Omental fat pad (tissue), 4 donors: ENCODE results near the gene LPP. TPM values are rescaled to one million over a fixed set of nuclear protein-coding genes. Genes with fewer than 3 reads are reported as not detected.
"Not testable (repeated sequence)": the region's sequence is repeated elsewhere in the genome, so short reads cannot be mapped to it uniquely, and the experiment has no call there.

ENCODE experiments used
- ATAC-seq: fragments of 150-250 bp; one replicate; pipeline ENCODE4 v1.9.1; 2016; ENCODE audit warnings: mild to moderate bottlenecking, moderate library complexity; ENCODE audit not compliant: low FRiP score
- DNase-seq: peaks from one replicate; pipeline ENCODE4 v3.0.0-alpha.2; 2019; ENCODE audit warnings: low spot score
- total RNA-seq, 4 donors: library from RNA; depleted of rRNA; stranded (reverse); fragments of >200 nt; gene quantifications; one replicate each; pipeline ENCODE4 v1.1.0, GENCODE V29; 2016
- TF ChIP-seq, protein P1 (sequence below), 3 donors: fragments of 450-650 bp; IDR thresholded peaks; one replicate each; pipeline ENCODE4 v1.5.1; 2016 to 2017; ENCODE audit warnings: antibody characterized with exemption in 3 of 3, mild to moderate bottlenecking in 3 of 3, moderate library complexity in 2 of 3

Gene LPP
- total RNA-seq, 4 donors from 2014 or later: 113 to 302 (median 126) TPM

DNA sequence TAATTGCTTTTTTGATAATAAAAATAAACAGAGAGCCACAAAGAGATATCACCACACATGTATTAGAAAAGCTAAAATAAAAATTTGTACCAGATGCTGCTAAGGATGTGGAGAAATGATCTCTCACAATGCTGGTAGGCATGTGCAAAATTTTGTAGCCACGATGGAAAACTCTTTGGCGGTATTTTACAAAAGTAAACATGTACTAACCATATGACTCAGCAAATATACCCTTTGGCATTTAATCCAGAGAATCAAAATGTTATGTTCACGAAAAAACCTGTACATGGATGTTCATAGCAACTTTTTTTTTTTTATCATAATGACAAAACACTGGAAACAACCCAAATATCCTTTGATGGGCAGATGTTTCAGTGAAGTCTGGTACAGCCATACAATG lies 261.2 kb downstream of the LPP start:
- TF ChIP-seq, protein P1, sequence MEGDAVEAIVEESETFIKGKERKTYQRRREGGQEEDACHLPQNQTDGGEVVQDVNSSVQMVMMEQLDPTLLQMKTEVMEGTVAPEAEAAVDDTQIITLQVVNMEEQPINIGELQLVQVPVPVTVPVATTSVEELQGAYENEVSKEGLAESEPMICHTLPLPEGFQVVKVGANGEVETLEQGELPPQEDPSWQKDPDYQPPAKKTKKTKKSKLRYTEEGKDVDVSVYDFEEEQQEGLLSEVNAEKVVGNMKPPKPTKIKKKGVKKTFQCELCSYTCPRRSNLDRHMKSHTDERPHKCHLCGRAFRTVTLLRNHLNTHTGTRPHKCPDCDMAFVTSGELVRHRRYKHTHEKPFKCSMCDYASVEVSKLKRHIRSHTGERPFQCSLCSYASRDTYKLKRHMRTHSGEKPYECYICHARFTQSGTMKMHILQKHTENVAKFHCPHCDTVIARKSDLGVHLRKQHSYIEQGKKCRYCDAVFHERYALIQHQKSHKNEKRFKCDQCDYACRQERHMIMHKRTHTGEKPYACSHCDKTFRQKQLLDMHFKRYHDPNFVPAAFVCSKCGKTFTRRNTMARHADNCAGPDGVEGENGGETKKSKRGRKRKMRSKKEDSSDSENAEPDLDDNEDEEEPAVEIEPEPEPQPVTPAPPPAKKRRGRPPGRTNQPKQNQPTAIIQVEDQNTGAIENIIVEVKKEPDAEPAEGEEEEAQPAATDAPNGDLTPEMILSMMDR (IDR thresholded peaks at IDR 0.05): no peak
- DNase-seq (no peak), ATAC-seq (no peak)

DNA sequence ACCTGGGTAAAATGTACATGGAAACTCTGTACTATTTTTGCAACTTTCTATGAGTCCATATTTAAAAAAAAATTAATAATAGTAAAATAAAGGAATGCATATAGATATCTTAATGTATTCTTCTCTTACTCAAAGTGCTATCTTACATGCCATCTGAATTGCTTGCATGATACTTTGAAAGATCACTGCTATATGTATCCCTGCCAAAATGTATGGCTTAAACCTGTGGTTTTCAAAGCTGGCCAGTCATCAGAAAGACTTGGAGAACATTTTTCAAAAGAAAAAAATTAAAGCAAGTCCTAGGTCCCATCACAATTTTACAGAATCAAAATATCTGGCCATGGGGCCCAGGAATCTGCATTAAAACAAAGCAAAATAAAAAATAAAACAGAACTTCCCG lies 262.1 kb downstream of the LPP start:
- TF ChIP-seq, protein P1 (IDR thresholded peaks at IDR 0.05): no peak
- ATAC-seq: no peak
- no peak for DNase-seq

DNA sequence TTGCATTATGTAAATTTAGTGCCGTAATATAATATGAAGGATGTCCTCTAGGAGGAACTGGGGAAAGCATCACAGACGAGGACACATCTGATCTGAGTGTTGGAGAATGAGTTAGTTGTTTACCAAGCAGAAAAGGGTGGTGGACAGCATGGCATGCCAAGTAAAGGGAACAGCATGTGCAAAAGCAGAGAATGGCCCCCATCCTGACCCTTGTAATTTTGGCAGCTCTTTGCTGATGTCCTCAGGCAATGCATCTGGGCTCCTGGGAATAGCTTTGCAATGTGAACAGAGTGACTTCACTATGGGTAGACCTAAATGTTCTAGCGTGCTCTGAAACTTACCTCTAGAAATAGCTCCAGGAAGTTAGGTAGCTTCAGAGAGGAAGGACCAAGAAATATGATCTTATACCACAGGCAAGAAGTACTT lies 263.3 kb downstream of the LPP start:
- no peak for DNase-seq
- no peak for ATAC-seq
- TF ChIP-seq, protein P1 (IDR thresholded peaks at IDR 0.05): no peak

DNA sequence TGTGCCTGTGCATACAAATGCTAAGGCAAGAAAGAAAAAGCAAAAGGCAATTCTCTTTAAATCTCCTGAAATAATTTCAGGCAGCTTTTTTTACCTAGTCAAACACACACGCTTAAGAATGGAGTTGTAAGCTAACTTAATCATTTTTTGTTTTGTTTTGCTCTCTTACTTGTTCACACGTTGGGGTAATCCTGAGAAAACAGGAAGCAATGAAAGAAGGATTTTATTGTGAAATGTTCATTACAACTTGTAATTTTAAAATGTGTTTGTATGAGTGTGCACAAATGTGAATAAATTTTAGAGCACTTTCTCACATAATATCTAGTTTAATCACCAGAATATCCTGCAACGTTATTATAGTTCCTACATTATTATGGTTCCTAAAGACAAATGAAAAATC lies 263.8 kb downstream of the LPP start:
- DNase-seq: no peak
- TF ChIP-seq, protein P1 (IDR thresholded peaks at IDR 0.05): no peak
- no peak for ATAC-seq

DNA sequence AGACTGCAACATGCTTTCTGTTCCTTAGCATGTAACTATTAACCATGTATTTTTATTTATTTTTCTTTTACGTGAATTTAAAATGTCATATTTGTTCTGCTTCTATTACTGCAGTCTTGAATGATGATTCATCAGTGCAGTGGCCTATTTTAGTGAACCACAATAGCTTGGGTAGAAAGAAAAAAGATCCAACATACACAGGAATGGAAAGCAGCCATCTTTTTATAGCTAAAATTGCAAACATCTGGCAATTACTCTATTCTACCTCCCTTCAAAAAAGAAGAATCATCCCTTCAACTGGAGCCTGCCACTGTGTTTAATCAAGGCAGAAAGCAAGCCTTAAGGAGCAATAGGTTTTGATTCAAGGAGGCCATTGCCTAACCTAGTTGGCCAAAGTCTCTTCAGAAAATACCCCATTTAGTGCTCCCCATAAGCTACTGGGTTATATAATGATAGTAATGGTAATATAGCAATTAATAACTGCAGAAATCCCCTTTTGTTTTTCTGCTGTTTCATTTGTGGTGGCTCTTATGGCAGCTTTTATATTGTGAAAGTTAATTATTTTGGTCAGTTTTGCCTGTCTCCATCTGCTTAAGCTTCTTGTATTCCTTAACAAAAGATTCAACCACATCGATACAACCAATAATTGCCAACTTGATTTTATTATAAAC lies 267.3 kb downstream of the LPP start:
- TF ChIP-seq, protein P1 (IDR thresholded peaks at IDR 0.05): no peak
- ATAC-seq: no peak
- DNase-seq: no peak

DNA sequence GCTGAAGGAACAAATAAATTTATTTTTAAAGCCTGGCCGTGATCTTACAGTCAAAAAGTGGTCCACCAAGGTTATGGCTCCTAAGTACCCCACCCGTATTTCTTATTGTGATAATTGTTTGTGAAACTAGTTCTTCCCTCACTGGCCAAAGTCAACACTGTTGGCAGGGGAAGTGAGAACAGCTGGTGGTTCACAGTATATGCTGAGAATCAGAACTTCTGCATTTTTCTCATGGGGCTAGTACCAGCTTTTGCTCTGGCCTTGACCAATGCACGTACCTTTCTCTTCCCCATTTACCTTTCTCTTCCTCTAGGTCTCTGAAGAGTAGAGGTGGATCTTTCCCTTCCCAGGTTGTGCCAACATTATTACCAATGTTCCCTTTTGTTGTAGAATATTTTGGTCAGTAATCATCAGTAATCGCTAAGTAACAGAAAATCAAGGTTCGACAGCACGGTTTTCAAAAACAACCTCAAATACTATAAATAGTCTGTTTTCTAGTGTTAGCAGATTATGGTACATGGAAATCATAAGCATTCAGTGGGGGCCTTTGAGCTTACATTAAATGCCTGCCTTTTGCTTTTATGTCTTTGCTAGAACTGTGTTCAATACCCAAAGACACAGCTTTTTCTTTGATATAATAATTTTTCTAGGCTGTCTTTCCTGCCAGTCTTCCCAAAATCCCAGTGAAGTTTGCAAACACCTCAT lies 268.0 kb downstream of the LPP start:
- DNase-seq: no peak
- ATAC-seq: no peak
- TF ChIP-seq, protein P1 (IDR thresholded peaks at IDR 0.05): no peak

DNA sequence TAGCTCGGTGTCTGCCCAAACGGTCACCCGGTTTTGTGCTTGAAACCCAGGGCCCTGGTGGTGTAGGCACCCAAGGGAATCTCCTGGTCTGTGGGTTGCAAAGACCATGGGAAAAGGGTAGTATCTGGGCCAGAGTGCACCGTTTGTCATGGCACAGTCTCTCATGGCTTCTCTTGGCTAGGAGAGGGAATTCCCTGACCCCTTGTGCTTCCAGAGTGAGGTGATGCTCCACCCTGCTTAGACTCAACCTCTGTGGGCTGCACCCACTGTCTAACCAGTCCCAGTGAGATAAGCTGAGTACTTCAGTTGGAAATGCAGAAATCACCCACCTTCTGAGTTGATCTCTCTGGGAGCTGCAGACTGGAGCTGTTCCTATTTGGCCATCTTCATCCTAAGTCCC lies 274.0 kb downstream of the LPP start:
- DNase-seq, ATAC-seq: not testable (repeated sequence)
